Muscle layer of duodenum (tissue), 2 donors: ENCODE measurements around the gene CNTNAP2.
"Not testable (repeated sequence)": the region's sequence is repeated elsewhere in the genome, so short reads cannot be mapped to it uniquely, and the experiment has no call there.

Experiments used
- H3K27ac ChIP-seq: one replicate; pipeline ENCODE4 v1.7.0; 2013; ENCODE audit warnings: mild to moderate bottlenecking, low read length
- H3K27me3 ChIP-seq: one replicate; pipeline ENCODE4 v1.7.0; 2013; ENCODE audit warnings: low read depth, mild to moderate bottlenecking, control low read depth, low read length
- H3K36me3 ChIP-seq, 2 donors: one replicate each; pipeline ENCODE4 v1.7.0; 2013; ENCODE audit warnings: low read length in 2 of 2, control low read depth in 1 of 2, mild to moderate bottlenecking in 1 of 2; ENCODE audit not compliant: insufficient read depth in 2 of 2, control insufficient read depth in 1 of 2
- H3K4me1 ChIP-seq, 2 donors: one replicate each; pipeline ENCODE4 v1.7.0; 2013; ENCODE audit warnings: low read length in 2 of 2, mild to moderate bottlenecking in 2 of 2, control low read depth in 1 of 2, moderate library complexity in 1 of 2; ENCODE audit not compliant: insufficient read depth in 2 of 2, control insufficient read depth in 1 of 2
- H3K4me3 ChIP-seq, 2 donors: one replicate each; pipeline ENCODE4 v1.7.0; 2013; ENCODE audit warnings: low read length in 2 of 2, low read depth in 1 of 2, mild to moderate bottlenecking in 1 of 2
- H3K9me3 ChIP-seq, 2 donors: one replicate each; pipeline ENCODE4 v1.7.0; 2013; ENCODE audit warnings: low read length in 2 of 2, control low read depth in 1 of 2, mild to moderate bottlenecking in 1 of 2; ENCODE audit not compliant: control insufficient read depth in 1 of 2
- donor health status: healthy.

CNTNAP2 gene

GRCh38 chr7:146892151-146892550 is 775.5 kb downstream of the CNTNAP2 start:
- H3K4me3 ChIP-seq = no peak overlapping the region
- H3K36me3 ChIP-seq = no peaks in the 10 kb centered on the region
- no peak overlapping the region for H3K27ac ChIP-seq
- H3K4me1 ChIP-seq = no peaks in the 10 kb centered on the region
- no peaks in the 10 kb centered on the region for H3K27me3 ChIP-seq
- no peaks in the 10 kb centered on the region for H3K9me3 ChIP-seq

- Histone ChIP-seq H3K4me1 (no peaks in the 10 kb centered on the region), H3K9me3 (no peaks in the 10 kb centered on the region), H3K4me3 (no peak overlapping the region), H3K27ac (no peak overlapping the region), H3K27me3 (no peaks in the 10 kb centered on the region), H3K36me3 (no peaks in the 10 kb centered on the region)
Observed at GRCh38 chr7:146894927-146895326, 778.3 kb downstream of the CNTNAP2 start.

GRCh38 chr7:146902266-146902665 is 785.7 kb downstream of the CNTNAP2 start:
- H3K27me3 ChIP-seq = no peaks in the 10 kb centered on the region
- no peaks in the 10 kb centered on the region for H3K9me3 ChIP-seq
- no peaks in the 10 kb centered on the region for H3K36me3 ChIP-seq
- no peaks in the 10 kb centered on the region for H3K4me1 ChIP-seq
- H3K27ac ChIP-seq = no peak overlapping the region
- no peak overlapping the region for H3K4me3 ChIP-seq

- H3K4me1 ChIP-seq = no peaks in the 10 kb centered on the region
Observed at GRCh38 chr7:146902728-146903127, 786.1 kb downstream of the CNTNAP2 start.

GRCh38 chr7:146905746-146906145 is 789.1 kb downstream of the CNTNAP2 start:
- H3K36me3 ChIP-seq, H3K4me3 ChIP-seq, H3K9me3 ChIP-seq, H3K4me1 ChIP-seq, H3K27ac ChIP-seq, H3K27me3 ChIP-seq: not testable (repeated sequence)

More at GRCh38 chr7:146902728-146903127, 786.1 kb downstream of the CNTNAP2 start:
- no peak overlapping the region for H3K4me3 ChIP-seq
- no peaks in the 10 kb centered on the region for H3K36me3 ChIP-seq
- no peaks in the 10 kb centered on the region for H3K9me3 ChIP-seq
- H3K27me3 ChIP-seq = no peaks in the 10 kb centered on the region
- H3K27ac ChIP-seq = no peak overlapping the region

- Histone ChIP-seq H3K4me1 (no peaks in the 10 kb centered on the region), H3K27me3 (no peaks in the 10 kb centered on the region), H3K4me3 (no peak overlapping the region), H3K27ac (no peak overlapping the region), H3K36me3 (no peaks in the 10 kb centered on the region), H3K9me3 (no peaks in the 10 kb centered on the region)
Observed at GRCh38 chr7:146922782-146923181, 806.2 kb downstream of the CNTNAP2 start.

GRCh38 chr7:146926841-146927240 is 810.2 kb downstream of the CNTNAP2 start:
- Histone ChIP-seq H3K4me1 (no peaks in the 10 kb centered on the region), H3K36me3 (no peaks in the 10 kb centered on the region), H3K27ac (no peak overlapping the region), H3K27me3 (no peaks in the 10 kb centered on the region), H3K4me3 (no peak overlapping the region), H3K9me3 (no peaks in the 10 kb centered on the region)

- Histone ChIP-seq H3K36me3 (no peaks in the 10 kb centered on the region), H3K27ac (no peak overlapping the region), H3K27me3 (no peaks in the 10 kb centered on the region), H3K4me1 (no peaks in the 10 kb centered on the region), H3K4me3 (no peak overlapping the region), H3K9me3 (no peaks in the 10 kb centered on the region)
Observed at GRCh38 chr7:146937836-146938235, 821.2 kb downstream of the CNTNAP2 start.

GRCh38 chr7:146943483-146943882 is 826.9 kb downstream of the CNTNAP2 start:
- H3K4me3 ChIP-seq = no peak overlapping the region
- no peaks in the 10 kb centered on the region for H3K27me3 ChIP-seq
- H3K4me1 ChIP-seq = no peaks in the 10 kb centered on the region
- H3K9me3 ChIP-seq = no peaks in the 10 kb centered on the region
- H3K36me3 ChIP-seq = no peaks in the 10 kb centered on the region
- H3K27ac ChIP-seq = no peak overlapping the region

- Histone ChIP-seq H3K9me3 (peaks cover 0 to 3% of the 10 kb centered on the region in 2 donors), H3K36me3 (no peaks in the 10 kb centered on the region), H3K27me3 (no peaks in the 10 kb centered on the region), H3K27ac (no peak overlapping the region), H3K4me3 (no peak overlapping the region), H3K4me1 (no peaks in the 10 kb centered on the region)
Observed at GRCh38 chr7:146948703-146949102, 832.1 kb downstream of the CNTNAP2 start.

- H3K27me3 ChIP-seq = no peaks in the 10 kb centered on the region
- no peak overlapping the region for H3K4me3 ChIP-seq
- peaks cover 0 to 3% of the 10 kb centered on the region in 2 donors for H3K9me3 ChIP-seq
- H3K36me3 ChIP-seq = no peaks in the 10 kb centered on the region
- no peak overlapping the region for H3K27ac ChIP-seq
- no peaks in the 10 kb centered on the region for H3K4me1 ChIP-seq
Observed at GRCh38 chr7:146956321-146956720, 839.7 kb downstream of the CNTNAP2 start.

GRCh38 chr7:146956853-146957252 is 840.3 kb downstream of the CNTNAP2 start:
- no peaks in the 10 kb centered on the region for H3K36me3 ChIP-seq
- H3K9me3 ChIP-seq = no peaks in the 10 kb centered on the region
- H3K4me3 ChIP-seq = no peak overlapping the region
- no peaks in the 10 kb centered on the region for H3K27me3 ChIP-seq
- H3K4me1 ChIP-seq = no peaks in the 10 kb centered on the region
- no peak overlapping the region for H3K27ac ChIP-seq
